Caco-2 (cell line): ENCODE data around the gene LOC101059915.
"Not testable (repeated sequence)": the region's sequence is repeated elsewhere in the genome, so short reads cannot be mapped to it uniquely, and the experiment has no call there.

Experiments used
- BruUV-seq: library from RNA; stranded (reverse); fragments of 400-500 nt; replicated peaks from 2 replicates; lab custom pipeline; 2021; lab: Mats Ljungman, UMichigan
- CTCF ChIA-PET: fragments of 300-600 bp; sonication (Branson Sonifier 250); formaldehyde crosslinking; loops from one replicate; lab custom pipeline; 2022; ENCODE audit warnings: antibody characterized with exemption; lab: Charles Lee
- POLR2A ChIA-PET: fragments of 300-600 bp; sonication (Branson Sonifier 250); formaldehyde crosslinking; loops from one replicate; lab custom pipeline; 2022; ENCODE audit warnings: antibody characterized with exemption; lab: Charles Lee
- DNase-seq, 2 experiments: peaks; one replicate each; pipeline versions ENCODE4 v3.0.0 to v3.0.0-alpha.2; 2020 to 2022
- H3K27me3 ChIP-seq: replicated peaks from 2 replicates; pipeline ENCODE4 v1.6.0; 2011; ENCODE audit warnings: low read length; ENCODE audit not compliant: control insufficient read depth, insufficient read depth
- H3K36me3 ChIP-seq: 2 replicates; pipeline ENCODE4 v1.5.1; 2011; ENCODE audit warnings: low read length; ENCODE audit not compliant: control insufficient read depth, insufficient read depth
- H3K4me1 ChIP-seq: fragments of 250-450 bp; sonication (Bioruptor Pico); 2 replicates; pipeline ENCODE4 v1.5.1; 2020; ENCODE audit warnings: mild to moderate bottlenecking
- H3K4me3 ChIP-seq: 2 replicates; pipeline ENCODE4 v1.5.1; 2011; ENCODE audit warnings: low read depth, mild to moderate bottlenecking, control low read depth, low read length
- H3K9me3 ChIP-seq: fragments of 250-450 bp; sonication (Bioruptor Pico); 2 replicates; pipeline ENCODE4 v1.5.1; 2020; ENCODE audit warnings: mild to moderate bottlenecking, moderate library complexity
- H3K27ac Mint-ChIP-seq: one replicate; pipeline ENCODE4 v1.8.0; 2022; ENCODE audit warnings: mixed read lengths; ENCODE audit not compliant: unreplicated experiment
- H3K27me3 Mint-ChIP-seq: one replicate; pipeline ENCODE4 v1.8.0; 2022; ENCODE audit warnings: mixed read lengths; ENCODE audit not compliant: insufficient read depth, unreplicated experiment
- H3K36me3 Mint-ChIP-seq: one replicate; pipeline ENCODE4 v1.8.0; 2022; ENCODE audit warnings: mild to moderate bottlenecking, mixed read lengths; ENCODE audit not compliant: insufficient read depth, unreplicated experiment
- H3K4me1 Mint-ChIP-seq: one replicate; pipeline ENCODE4 v1.8.0; 2022; ENCODE audit warnings: low read depth, mixed read lengths; ENCODE audit not compliant: unreplicated experiment
- H3K4me3 Mint-ChIP-seq: one replicate; pipeline ENCODE4 v1.8.0; 2022; ENCODE audit warnings: mild to moderate bottlenecking, moderate library complexity, mixed read lengths; ENCODE audit not compliant: unreplicated experiment
- H3K9me3 Mint-ChIP-seq: one replicate; pipeline ENCODE4 v1.8.0; 2022; ENCODE audit warnings: mixed read lengths; ENCODE audit not compliant: unreplicated experiment
- intact Hi-C: fragments of 100-400 bp; cut with micrococcal nuclease; formaldehyde crosslinking; loops from one replicate; pipeline ENCODE4 v1.10.0; 2022; ENCODE audit not compliant: unreplicated experiment

The LOC101059915 gene

GRCh38 chrX:71702853-71703252 is 35.5 kb downstream of the LOC101059915 start:
- H3K4me1 Mint-ChIP-seq, H3K9me3 Mint-ChIP-seq, H3K4me1 ChIP-seq, POLR2A ChIA-PET, H3K36me3 Mint-ChIP-seq, H3K4me3 Mint-ChIP-seq, H3K9me3 ChIP-seq, DNase-seq, H3K4me3 ChIP-seq, BruUV-seq, H3K27me3 Mint-ChIP-seq, H3K27me3 ChIP-seq, H3K27ac Mint-ChIP-seq, CTCF ChIA-PET, H3K36me3 ChIP-seq, intact Hi-C loops: not testable (repeated sequence)

GRCh38 chrX:71714064-71714463 is 46.7 kb downstream of the LOC101059915 start:
- H3K27me3 Mint-ChIP-seq, H3K9me3 Mint-ChIP-seq, DNase-seq, H3K4me1 ChIP-seq, H3K4me1 Mint-ChIP-seq, H3K36me3 ChIP-seq, CTCF ChIA-PET, H3K4me3 ChIP-seq, POLR2A ChIA-PET, BruUV-seq, H3K4me3 Mint-ChIP-seq, H3K36me3 Mint-ChIP-seq, H3K27ac Mint-ChIP-seq, H3K9me3 ChIP-seq, intact Hi-C loops, H3K27me3 ChIP-seq: not testable (repeated sequence)

GRCh38 chrX:71715551-71715950 is 48.2 kb downstream of the LOC101059915 start:
- H3K4me3 Mint-ChIP-seq, H3K36me3 Mint-ChIP-seq, H3K36me3 ChIP-seq, H3K27ac Mint-ChIP-seq, H3K4me3 ChIP-seq, intact Hi-C loops, H3K4me1 ChIP-seq, DNase-seq, BruUV-seq, H3K9me3 Mint-ChIP-seq, H3K4me1 Mint-ChIP-seq, POLR2A ChIA-PET, H3K27me3 ChIP-seq, CTCF ChIA-PET, H3K27me3 Mint-ChIP-seq, H3K9me3 ChIP-seq: not testable (repeated sequence)

- H3K36me3 ChIP-seq, DNase-seq, intact Hi-C loops, POLR2A ChIA-PET, H3K27me3 ChIP-seq, H3K4me1 ChIP-seq, H3K4me1 Mint-ChIP-seq, H3K4me3 Mint-ChIP-seq, H3K9me3 ChIP-seq, H3K36me3 Mint-ChIP-seq, H3K9me3 Mint-ChIP-seq, H3K27me3 Mint-ChIP-seq, BruUV-seq, H3K27ac Mint-ChIP-seq, CTCF ChIA-PET, H3K4me3 ChIP-seq: not testable (repeated sequence)
Measured at GRCh38 chrX:71716323-71716722, 49.0 kb downstream of the LOC101059915 start.

DNA sequence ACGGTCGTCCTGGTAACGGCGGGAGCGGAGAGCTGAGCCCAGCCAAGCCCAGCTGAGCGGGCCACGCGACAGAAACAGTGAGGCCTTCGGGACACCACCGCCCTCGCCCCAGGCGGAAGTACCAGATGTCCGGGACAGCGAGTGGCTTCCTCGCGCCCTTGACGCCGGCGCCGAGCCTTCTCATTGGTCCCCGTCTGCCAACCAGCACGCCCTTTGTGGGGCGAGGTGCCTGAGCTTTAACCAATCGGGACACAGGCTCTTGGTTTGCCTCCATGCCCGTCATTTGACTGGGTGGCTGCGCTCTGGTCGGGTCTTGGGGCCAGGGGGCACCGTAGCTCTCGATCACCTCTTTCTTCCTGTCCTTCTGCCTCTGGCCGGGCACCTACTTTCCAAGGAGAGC is 50.8 kb downstream of the LOC101059915 start, which contains the start of gene CXorf49:
Gene CXorf49, minus strand, starts transcription at position 101 of the 400 bp plus-strand sequence. CDS start 134 bp downstream, outside the sequence.
- H3K4me3 ChIP-seq, H3K4me3 Mint-ChIP-seq, H3K27ac Mint-ChIP-seq, H3K27me3 Mint-ChIP-seq, H3K4me1 ChIP-seq, H3K9me3 ChIP-seq, H3K36me3 ChIP-seq, H3K9me3 Mint-ChIP-seq, POLR2A ChIA-PET, BruUV-seq, intact Hi-C loops, H3K36me3 Mint-ChIP-seq, CTCF ChIA-PET, H3K4me1 Mint-ChIP-seq, DNase-seq, H3K27me3 ChIP-seq: not testable (repeated sequence)

DNA sequence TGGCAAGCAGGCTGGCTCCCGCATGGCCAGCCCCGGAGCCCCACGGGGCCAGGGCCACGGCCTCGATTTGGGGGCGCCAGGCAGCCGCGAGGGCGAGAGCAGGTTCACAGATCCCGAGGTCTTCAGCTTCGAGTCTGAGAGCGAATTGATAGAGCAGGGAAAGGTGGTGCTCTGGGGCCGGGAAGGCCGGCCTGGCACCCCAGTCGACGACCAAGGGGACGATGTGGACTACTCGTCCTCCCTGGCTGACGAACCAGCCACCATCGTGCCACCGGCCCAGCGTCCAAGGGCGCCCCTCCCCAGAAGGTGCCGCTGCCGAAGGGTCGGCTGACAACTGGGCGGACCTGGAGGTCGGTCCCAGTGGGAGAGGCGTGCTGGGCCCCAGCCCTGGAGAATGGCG is 51.8 kb downstream of the LOC101059915 start:
- H3K4me3 Mint-ChIP-seq, H3K36me3 ChIP-seq, H3K27me3 ChIP-seq, H3K27me3 Mint-ChIP-seq, POLR2A ChIA-PET, H3K27ac Mint-ChIP-seq, DNase-seq, CTCF ChIA-PET, BruUV-seq, H3K9me3 Mint-ChIP-seq, H3K9me3 ChIP-seq, H3K4me1 Mint-ChIP-seq, H3K4me3 ChIP-seq, H3K36me3 Mint-ChIP-seq, H3K4me1 ChIP-seq, intact Hi-C loops: not testable (repeated sequence)

DNA sequence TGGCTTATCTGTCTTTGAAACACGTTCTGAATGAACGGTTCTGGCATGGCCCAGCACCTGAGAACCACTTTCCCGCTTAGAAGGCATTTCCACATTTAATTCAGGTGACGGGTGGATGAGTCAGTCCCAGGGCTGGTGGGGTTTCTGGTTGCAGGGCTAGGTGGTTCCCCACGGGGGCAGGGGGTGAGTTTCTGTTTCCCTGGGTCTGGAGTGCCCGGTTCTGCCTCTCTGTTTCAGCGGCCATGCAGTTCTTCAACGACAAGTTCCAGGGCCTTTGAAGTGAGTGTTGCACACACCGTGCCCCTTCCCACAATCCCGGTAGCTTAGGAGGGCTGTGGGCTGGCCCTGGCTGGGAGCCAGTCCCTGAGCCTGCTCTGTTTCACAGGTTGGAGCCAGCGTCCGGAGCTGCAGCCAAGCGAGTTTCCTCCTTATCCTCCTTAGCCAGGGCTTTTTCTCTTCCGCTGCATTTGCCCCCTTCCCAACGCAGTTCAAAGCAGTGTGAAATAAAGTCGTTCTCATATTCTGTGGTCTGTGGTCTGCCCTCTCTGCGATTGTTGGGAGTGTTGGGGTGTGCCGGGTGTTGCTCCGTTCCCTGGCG is 53.0 kb downstream of the LOC101059915 start:
- intact Hi-C loops, CTCF ChIA-PET, H3K4me1 ChIP-seq, H3K4me1 Mint-ChIP-seq, H3K4me3 ChIP-seq, H3K9me3 ChIP-seq, H3K36me3 ChIP-seq, BruUV-seq, H3K36me3 Mint-ChIP-seq, DNase-seq, H3K27me3 ChIP-seq, POLR2A ChIA-PET, H3K27me3 Mint-ChIP-seq, H3K9me3 Mint-ChIP-seq, H3K4me3 Mint-ChIP-seq, H3K27ac Mint-ChIP-seq: not testable (repeated sequence)
